Loucy (cell line): Measurements from ENCODE around the gene NECTIN4.
A peak's percentile ranks its signal among the peaks of the same experiment; 100 is the strongest.

ENCODE experiments used
- H2AFZ ChIP-seq: fragments of 200-600 bp; sonication (generic); 2 replicates; pipeline ENCODE4 v1.6.0; 2016; ENCODE audit warnings: antibody characterized with exemption, mild to moderate bottlenecking, low read length, moderate library complexity
- H3F3A ChIP-seq: fragments of 200-600 bp; 2 replicates; pipeline ENCODE4 v1.6.0; 2016; ENCODE audit warnings: antibody characterized with exemption, low read depth, mild to moderate bottlenecking
- H3K27me3 ChIP-seq: fragments of 200-600 bp; sonication (generic); 2 replicates; pipeline ENCODE4 v1.6.1; 2014; ENCODE audit warnings: low read length, mild to moderate bottlenecking; ENCODE audit not compliant: insufficient read depth, poor library complexity, severe bottlenecking
- H3K36me3 ChIP-seq: fragments of 200-600 bp; sonication (generic); 2 replicates; pipeline ENCODE4 v1.6.1; 2016; ENCODE audit warnings: low read length; ENCODE audit not compliant: insufficient read depth
- H3K4me1 ChIP-seq: fragments of 200-600 bp; sonication (generic); 2 replicates; pipeline ENCODE4 v1.5.1; 2014; ENCODE audit warnings: low read length, mild to moderate bottlenecking; ENCODE audit not compliant: insufficient read depth, poor library complexity, severe bottlenecking
- H3K4me2 ChIP-seq: fragments of 200-600 bp; sonication (generic); 2 replicates; pipeline ENCODE4 v1.6.0; 2014; ENCODE audit warnings: antibody characterized with exemption, low read length, low read depth, mild to moderate bottlenecking; ENCODE audit not compliant: poor library complexity, severe bottlenecking
- H3K4me3 ChIP-seq: fragments of 200-600 bp; sonication (generic); 2 replicates; pipeline ENCODE4 v1.5.1; 2014; ENCODE audit warnings: low read length, mild to moderate bottlenecking, mixed read lengths; ENCODE audit not compliant: poor library complexity, severe bottlenecking
- H3K79me2 ChIP-seq: fragments of 200-600 bp; sonication (generic); 2 replicates; pipeline ENCODE4 v1.6.1; 2014; ENCODE audit warnings: low read length; ENCODE audit not compliant: insufficient read depth
- H3K9ac ChIP-seq: fragments of 200-600 bp; sonication (generic); 2 replicates; pipeline ENCODE4 v1.6.0; 2014; ENCODE audit warnings: mild to moderate bottlenecking, low read depth, low read length, moderate library complexity; ENCODE audit not compliant: poor library complexity, severe bottlenecking
- H3K9me2 ChIP-seq: fragments of 200-600 bp; sonication (generic); replicated peaks from 2 replicates; pipeline ENCODE4 v1.6.1; 2016; ENCODE audit warnings: low read depth, low read length, mixed read lengths
- H3K9me3 ChIP-seq: fragments of 200-600 bp; sonication (generic); 2 replicates; pipeline ENCODE4 v1.6.1; 2014; ENCODE audit warnings: mild to moderate bottlenecking, antibody characterized with exemption, low read length, low read depth; ENCODE audit not compliant: insufficient read depth
- H4K20me1 ChIP-seq: fragments of 200-600 bp; sonication (generic); 2 replicates; pipeline ENCODE4 v1.6.0; 2014; ENCODE audit warnings: antibody characterized with exemption, low read length, mild to moderate bottlenecking; ENCODE audit not compliant: insufficient read depth, poor library complexity, severe bottlenecking
- CTCF ChIP-seq: fragments of 200-600 bp; sonication (generic); conservative IDR thresholded peaks from 2 replicates; pipeline ENCODE4 v1.5.1; 2014; ENCODE audit warnings: mild to moderate bottlenecking, antibody characterized with exemption, low read length
- EZH2phosphoT487 ChIP-seq: fragments of 200-600 bp; IDR thresholded peaks from 2 replicates; pipeline ENCODE4 v1.6.1; 2018; ENCODE audit warnings: antibody characterized with exemption, mild to moderate bottlenecking, moderate library complexity, borderline replicate concordance

The NECTIN4 gene

DNA sequence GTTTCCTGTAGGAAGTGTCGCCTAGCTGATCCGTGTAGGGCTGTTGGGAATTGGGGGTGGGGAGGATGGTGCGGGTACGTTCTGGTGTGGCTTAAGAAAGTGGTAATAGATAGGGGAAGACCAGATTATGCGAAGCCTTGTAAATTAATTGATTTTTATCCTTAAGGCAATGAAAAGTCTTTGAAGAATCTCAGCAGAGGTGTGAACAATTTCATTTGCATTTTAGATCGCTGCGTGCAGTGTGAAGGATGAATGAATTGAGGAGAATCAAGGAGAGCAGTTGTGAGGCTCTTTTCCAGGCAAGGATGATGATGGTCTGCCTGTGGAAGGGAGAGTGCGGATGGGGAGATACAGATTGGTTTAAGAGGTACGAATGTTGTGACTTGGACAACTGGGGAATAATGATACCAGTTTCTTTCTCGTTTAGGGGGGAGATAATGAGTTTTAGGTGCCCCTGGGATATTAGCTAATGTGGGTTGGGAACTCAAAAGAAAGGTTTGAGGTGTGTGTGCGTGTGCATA is 43.9 kb upstream of the NECTIN4 start:
- peaks cover 61% of the 10 kb centered on the region for H3K79me2 ChIP-seq

DNA sequence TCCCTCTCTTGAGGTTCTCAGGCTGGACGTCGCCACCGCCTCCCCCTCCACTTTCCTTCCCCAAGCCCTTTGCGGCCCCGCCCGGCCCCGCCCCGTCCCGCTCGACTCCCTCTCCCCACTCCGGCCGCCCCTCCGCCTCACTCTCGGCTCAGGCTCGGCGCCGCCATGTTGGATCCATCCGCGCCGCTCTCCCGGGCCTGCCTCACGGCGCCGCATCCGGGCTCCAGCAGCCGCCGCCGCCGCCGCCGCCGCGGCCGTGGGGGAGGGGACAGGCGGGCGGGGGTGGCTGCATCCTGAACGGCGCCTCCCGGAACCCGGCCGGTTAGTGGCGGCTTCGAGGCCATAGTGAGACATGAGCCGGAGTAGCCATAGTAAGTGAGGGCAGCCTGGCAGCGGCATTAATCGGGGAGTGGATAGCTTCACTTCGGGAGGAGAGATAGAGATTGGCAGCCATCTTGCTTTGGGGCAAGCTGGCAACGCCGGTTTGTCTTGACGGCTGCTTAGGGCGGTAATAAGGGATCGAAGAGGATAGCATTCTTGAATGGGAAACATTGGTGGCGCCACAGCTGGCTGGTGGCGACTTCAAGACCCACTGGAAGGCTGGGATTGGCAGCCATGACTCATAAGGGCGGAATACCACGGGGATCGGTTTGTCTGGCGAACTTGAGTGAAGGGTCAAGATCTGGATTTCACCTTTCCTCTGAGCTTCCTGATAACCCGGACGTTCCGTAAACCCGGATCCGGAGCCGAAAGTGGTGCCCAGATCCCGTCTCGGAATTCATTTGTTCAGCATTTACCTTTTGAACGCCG is 43.3 kb upstream of the NECTIN4 start, which contains the start of gene DEDD:
DEDD (minus strand) TSS at position 258 of the 810 bp plus-strand sequence. CDS start 8,205 bp downstream, outside the sequence.
- TF ChIP-seq CTCF (peak; percentile 34), EZH2phosphoT487 (no peak)
- Histone ChIP-seq H2AFZ (peak within 1 kb of the TSS; percentile 91), H3K9me3 (no peaks in the 10 kb centered on the region), H3K27me3 (no peaks in the 10 kb centered on the region), H3K9ac (peak within 1 kb of the TSS; percentile 88), H3F3A (0 out of 2 replicates have a peak, but pooled peaks cover 3% of the 10 kb centered on the region), H3K4me3 (peak within 1 kb of the TSS; percentile 95), H3K9me2 (no peaks in the 10 kb centered on the region), H4K20me1 (peaks cover 10% of the 10 kb centered on the region), H3K79me2 (peaks cover 68% of the 10 kb centered on the region), H3K4me2 (peak within 1 kb of the TSS; percentile 95), H3K4me1 (peaks cover 51% of the 10 kb centered on the region), H3K36me3 (peaks cover 14% of the 10 kb centered on the region; the same call in 1 of the 2 replicates)

More for the DNA sequence above, 43.9 kb upstream of the NECTIN4 start:
- Histone ChIP-seq H3K9me2 (no peaks in the 10 kb centered on the region), H4K20me1 (peaks cover 10% of the 10 kb centered on the region), H3K9me3 (no peaks in the 10 kb centered on the region), H3K9ac (peak overlapping the region; percentile 88), H2AFZ (peak overlapping the region; percentile 91), H3F3A (0 out of 2 replicates have a peak, but pooled peaks cover 3% of the 10 kb centered on the region), H3K4me2 (peak overlapping the region; percentile 95), H3K4me1 (peaks cover 45% of the 10 kb centered on the region), H3K4me3 (peak overlapping the region; percentile 95), H3K27me3 (no peaks in the 10 kb centered on the region), H3K36me3 (peaks cover 8% of the 10 kb centered on the region; the same call in 1 of the 2 replicates)
- no peak for TF ChIP-seq EZH2phosphoT487
- TF ChIP-seq CTCF = no peak

DNA sequence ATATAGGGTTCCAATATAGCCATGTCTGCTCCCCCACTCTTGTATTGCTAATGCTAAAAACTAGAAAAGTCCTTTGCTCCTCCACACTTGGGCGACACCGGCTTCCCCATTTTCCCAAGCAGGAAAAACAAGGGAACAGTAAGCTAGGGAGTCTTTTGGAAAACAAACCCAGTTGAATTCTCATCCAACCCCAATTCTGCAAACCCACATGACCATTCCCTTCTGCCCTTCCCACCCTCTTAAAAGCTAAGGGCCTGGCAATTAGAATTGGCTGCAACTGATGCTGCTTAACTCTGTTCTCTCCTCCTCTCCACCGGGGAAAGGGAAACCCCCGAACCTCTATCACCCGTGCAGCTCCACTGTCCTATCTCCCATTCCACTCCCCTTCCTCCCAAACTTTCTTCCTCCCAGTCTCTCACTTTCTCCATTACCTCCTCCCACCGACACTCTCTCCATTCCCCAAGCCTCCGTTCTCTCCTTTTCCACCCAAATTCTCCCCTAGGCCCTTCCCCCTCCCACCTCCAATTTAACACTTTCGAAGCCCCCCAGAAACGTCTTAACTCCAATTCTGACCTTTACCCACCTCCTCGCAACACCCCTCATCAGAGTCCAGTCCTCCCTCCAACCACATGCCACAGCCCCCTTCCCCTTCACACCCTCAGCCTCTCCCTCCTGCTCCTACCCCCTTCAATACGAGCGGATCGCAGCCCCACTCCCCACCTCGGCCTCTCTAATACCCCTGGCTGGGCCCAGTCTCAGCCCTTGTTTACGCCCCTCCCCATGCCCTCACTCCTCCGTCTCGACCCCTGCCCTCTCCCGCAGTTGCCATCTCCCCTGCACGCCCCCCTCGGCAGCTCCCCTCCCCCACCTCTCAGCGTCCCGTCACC is 42.4 kb upstream of the NECTIN4 start:
- Histone ChIP-seq H3K27me3 (no peaks in the 10 kb centered on the region), H3K4me1 (peaks cover 60% of the 10 kb centered on the region), H3K79me2 (peaks cover 76% of the 10 kb centered on the region), H3F3A (0 out of 2 replicates have a peak, but pooled peaks cover 3% of the 10 kb centered on the region), H3K9me3 (no peaks in the 10 kb centered on the region), H3K36me3 (peaks cover 17% of the 10 kb centered on the region; the same call in 1 of the 2 replicates), H4K20me1 (peaks cover 10% of the 10 kb centered on the region), H3K9ac (peak overlapping the region; percentile 88), H3K4me3 (peak overlapping the region; percentile 95), H3K9me2 (no peaks in the 10 kb centered on the region), H3K4me2 (peak overlapping the region; percentile 95), H2AFZ (peak overlapping the region; percentile 91)
- TF ChIP-seq EZH2phosphoT487 = no peak
- TF ChIP-seq CTCF = no peak
